ENCODE results near the gene SSC5D.
"Not testable (repeated sequence)": the region's sequence is repeated elsewhere in the genome, so short reads cannot be mapped to it uniquely, and the experiment has no call there.

Gene SSC5D

GRCh38 chr19:55486971-55487923 lies 989 bp upstream of the SSC5D start:
- DNase-seq (ENCODE audit: low read depth): peak; percentile 81

- DNase-seq (ENCODE audit: low read depth): no peak
Measured at GRCh38 chr19:55488986-55489710, 912 bp downstream of the SSC5D start.

- DNase-seq (ENCODE audit: low read depth): no peak
Measured at GRCh38 chr19:55489711-55490477, 1.7 kb downstream of the SSC5D start.

GRCh38 chr19:55490478-55491432 lies 2.5 kb downstream of the SSC5D start:
- no peak for DNase-seq (ENCODE audit: low read depth)

DNA sequence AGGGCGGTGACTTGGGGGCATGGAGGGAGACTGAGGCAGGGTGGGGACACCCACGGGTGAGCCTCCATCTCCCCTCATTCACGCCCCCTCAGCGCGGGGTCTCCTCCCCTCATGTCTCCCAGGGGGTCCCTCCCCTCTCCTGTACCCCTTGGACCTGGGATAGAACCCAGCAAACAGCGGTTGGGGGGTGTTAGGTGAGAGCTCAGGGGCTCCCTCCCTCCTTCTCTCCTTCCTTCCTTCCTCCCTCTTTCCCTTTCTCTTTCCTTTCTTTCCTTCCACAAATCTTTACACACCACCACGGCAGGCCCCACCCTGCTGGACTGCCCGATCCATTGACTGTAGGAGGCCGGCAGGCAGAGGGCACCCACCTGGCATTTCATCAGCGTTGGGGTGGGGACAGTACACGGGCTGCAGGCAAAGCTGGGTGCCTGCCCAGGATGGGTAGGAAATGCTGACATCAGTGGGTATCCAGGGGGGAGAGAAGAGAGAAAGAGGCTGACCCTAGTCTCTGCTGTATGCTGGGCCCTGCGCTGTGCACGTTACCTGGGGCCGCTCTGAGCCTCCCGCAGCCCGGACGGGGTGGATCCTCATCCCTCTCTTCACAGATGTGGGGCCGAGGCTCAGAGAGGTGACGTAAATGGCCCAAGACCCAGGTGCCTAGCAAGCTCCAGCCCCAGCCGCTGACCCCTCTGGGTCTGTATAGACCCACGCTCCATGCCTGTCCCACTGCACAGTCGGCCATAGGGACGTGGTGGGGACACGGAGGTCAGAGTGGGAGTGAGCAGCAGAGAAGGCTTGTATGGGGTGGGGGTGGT lies 3.5 kb downstream of the SSC5D start:
- no peak for DNase-seq (ENCODE audit: low read depth)

DNA sequence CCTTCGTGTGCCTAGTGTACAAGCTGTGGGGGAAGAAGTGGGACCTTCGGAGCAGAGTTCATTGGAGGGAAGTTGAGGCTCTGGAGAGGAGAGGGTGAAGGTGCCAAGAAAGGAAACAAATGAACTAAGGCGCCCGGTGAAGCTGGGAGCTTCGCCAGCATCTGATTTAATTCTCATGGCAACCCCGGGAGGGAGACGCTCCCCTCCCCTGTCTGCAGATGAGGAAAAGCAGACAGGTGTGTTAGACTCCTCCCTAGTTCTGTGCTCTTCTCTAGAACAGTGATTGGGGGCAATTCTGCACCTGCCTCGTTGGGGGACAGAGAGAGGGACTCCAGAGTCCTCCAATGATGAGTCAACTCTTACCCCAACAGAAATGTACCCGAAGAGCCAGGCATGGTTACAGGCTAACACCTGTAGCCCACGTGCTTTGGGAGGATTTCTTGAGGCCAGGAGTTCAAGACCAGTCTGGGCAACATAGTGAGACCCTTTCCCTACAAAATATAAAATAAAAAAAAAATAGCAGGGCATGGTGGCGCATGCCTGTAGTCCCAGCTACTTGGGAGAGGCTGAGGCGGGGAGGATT lies 4.2 kb downstream of the SSC5D start:
- no peak for DNase-seq (ENCODE audit: low read depth)

- no peak for DNase-seq (ENCODE audit: low read depth)
Measured at GRCh38 chr19:55493052-55493644, 4.9 kb downstream of the SSC5D start.

GRCh38 chr19:55493645-55494171 lies 5.5 kb downstream of the SSC5D start:
- DNase-seq (ENCODE audit: low read depth): no peak

GRCh38 chr19:55494172-55494761 lies 6.0 kb downstream of the SSC5D start:
- no peak for DNase-seq (ENCODE audit: low read depth)

DNA sequence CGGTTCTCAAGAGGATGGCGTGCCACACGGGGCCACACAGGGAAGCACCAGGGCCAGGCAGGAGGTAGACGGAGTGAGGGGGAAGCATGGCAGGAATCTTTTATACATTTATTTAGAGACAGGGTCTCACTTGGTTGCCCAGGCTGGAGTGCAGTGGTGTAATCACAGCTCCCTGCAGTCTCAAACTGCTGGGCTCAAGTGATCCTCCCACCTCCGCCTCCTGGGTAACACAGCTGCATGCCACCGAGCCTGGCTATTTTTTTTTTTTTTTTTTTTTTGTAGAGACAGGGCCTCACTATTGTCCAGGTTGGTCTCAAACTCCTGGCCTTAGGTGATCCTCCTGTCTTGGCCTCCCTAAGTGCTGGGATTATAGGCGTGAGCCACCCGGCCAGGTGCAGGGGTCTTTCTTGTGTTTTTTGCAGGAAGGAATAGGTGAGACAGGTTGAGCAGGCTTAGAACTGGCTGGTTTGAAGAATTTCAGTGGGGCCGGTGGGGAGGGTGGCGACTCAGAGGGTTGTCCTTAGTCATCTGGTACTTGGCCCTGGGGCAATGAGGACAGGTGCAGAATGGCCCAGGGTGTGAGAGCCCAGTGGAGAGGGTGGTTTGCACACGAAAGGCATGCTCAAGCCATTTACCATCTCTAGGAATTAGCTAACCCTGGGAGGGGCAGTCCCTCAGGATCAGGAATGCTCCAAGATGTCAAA lies 7.6 kb downstream of the SSC5D start:
- no peak for DNase-seq (ENCODE audit: low read depth)

GRCh38 chr19:55496820-55497219 lies 8.6 kb downstream of the SSC5D start:
- DNase-seq (ENCODE audit: low read depth): not testable (repeated sequence)

- DNase-seq (ENCODE audit: low read depth): no peak
Measured at GRCh38 chr19:55497763-55498162, 9.5 kb downstream of the SSC5D start.

GRCh38 chr19:55498246-55498840 lies 10.1 kb downstream of the SSC5D start:
- no peak for DNase-seq (ENCODE audit: low read depth)

- DNase-seq (ENCODE audit: low read depth): no peak
Measured at GRCh38 chr19:55500368-55500952, 12.2 kb downstream of the SSC5D start.

DNA sequence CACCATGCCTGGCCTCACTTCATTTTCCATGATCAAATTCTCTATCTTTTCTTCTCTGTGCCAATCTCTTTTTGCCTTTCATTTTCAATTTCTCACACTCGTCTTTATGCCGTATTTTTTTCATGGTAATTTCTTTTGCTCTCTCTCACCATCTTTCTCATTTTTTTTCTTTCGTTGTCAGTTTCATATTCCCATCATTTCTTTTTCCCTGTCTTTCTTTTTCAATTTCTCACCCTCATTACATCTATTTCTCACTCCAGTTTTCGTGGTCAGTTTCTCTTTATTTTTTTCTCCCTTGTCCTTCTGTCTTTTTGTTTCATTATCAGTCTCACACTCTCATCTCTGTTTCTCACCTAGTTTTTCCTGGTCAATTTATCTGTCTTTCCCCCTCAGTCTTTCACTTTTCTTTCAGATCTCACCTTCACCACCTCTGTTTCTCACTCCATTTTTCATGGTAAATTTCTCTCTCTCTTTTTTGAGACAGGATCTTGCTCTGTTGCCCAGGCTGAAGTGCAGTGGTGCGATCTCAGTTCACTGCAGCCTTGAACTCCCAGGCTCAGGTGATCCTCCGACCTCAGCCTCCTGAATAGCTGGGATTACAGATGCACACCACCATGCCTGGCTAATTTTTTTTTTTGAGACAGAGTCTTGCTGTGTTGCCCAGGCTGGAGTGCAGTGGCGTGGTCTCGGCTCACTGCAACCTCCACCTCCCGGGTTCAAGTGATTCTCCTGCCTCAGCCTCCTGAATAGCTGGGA lies 14.1 kb downstream of the SSC5D start:
- no peak for DNase-seq (ENCODE audit: low read depth)

DNA sequence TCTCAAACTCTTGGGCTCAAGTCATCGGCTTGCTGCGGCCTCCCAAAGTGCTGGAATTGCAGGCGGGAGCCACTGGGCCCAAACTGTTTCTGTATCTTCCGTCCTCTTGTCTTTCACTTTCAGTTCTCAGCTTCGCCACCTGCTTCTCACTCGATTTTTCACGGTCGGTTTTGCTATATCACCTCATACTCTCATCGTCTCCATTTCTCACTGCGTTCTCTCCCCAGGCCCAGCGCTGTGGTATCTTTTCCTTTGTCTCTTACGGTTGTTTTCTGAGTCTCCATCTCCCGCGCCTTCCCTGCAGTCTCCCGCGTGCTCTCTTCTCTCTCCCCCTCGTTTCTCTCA lies 14.9 kb downstream of the SSC5D start:
- no peak for DNase-seq (ENCODE audit: low read depth)
